ENCODE results near the gene ZNF524. TPM values are rescaled to one million over a fixed set of nuclear protein-coding genes. Genes with fewer than 3 reads are reported as not detected.

Gene ZNF524
- total RNA-seq, 1 donor from 2014 or later = 6.3 TPM

DNA sequence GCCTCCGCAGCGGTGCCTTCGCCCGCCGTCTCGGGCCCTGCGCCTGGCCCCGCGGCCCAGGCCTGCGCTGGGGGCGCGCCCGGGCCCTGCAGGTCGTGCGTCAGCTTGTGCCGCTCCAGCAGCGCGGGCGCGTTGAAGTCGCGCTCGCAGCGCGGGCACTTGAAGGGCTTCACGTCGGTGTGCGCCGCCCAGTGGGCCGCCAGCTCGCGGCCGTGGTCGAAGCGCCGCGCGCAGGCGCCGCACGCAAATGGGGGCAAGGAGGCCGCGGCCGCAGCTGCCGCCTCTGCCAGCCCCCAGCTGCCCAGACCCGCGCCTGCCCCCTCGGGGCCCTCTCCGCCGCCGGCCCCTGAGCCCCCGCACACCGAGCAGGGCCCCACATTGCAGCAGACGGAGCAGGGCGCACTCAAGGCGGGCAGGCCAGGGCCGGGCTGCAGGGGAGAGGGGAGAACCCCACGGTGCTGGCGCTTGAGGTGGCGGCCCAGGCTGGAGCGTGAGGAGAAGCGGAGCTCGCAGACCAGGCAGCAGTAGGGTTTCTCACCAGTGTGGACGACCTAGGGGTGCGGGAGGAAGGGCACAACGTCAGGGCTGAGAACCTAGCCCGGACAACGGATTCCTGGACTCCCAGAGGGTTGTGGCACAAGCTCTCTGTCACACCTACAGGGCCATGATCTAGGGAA, 6.9 kb upstream of the ZNF524 start:
- DNase-seq (ENCODE audit: low read depth) = no peak
- no peaks in the 10 kb centered on the region for H3K4me1 ChIP-seq (ENCODE audit: insufficient read depth, low read length)
- H3K9me3 ChIP-seq (ENCODE audit: insufficient read depth, low read depth, low read length) = no peaks in the 10 kb centered on the region
- no peak overlapping the region for H3K9ac ChIP-seq (ENCODE audit: low read length)
- no peak overlapping the region for H3K4me3 ChIP-seq (ENCODE audit: insufficient read depth, low read depth, low read length)
- peaks cover 23% of the 10 kb centered on the region for H3K36me3 Mint-ChIP-seq (ENCODE audit: low read depth, unreplicated experiment)
- FAIRE-seq = no peak
- H3K4me2 ChIP-seq (ENCODE audit: low read length) = no peak overlapping the region
- H3K4me1 Mint-ChIP-seq (ENCODE audit: low read depth, unreplicated experiment) = no peaks in the 10 kb centered on the region
- no peaks in the 10 kb centered on the region for H3K27me3 Mint-ChIP-seq (ENCODE audit: low read depth, unreplicated experiment)
- H3K9me3 Mint-ChIP-seq (ENCODE audit: unreplicated experiment) = peaks cover 3% of the 10 kb centered on the region
- H3K27ac ChIP-seq (ENCODE audit: low read depth, low read length) = no peak overlapping the region
- H2AFZ ChIP-seq (ENCODE audit: low read depth, low read length) = no peak overlapping the region
- H3K27ac Mint-ChIP-seq (ENCODE audit: unreplicated experiment) = no peak overlapping the region
- no peak overlapping the region for H3K4me3 Mint-ChIP-seq (ENCODE audit: unreplicated experiment)
- H4K20me1 ChIP-seq (ENCODE audit: insufficient read depth, low read length) = no peaks in the 10 kb centered on the region
- peaks cover 4% of the 10 kb centered on the region for H3K79me2 ChIP-seq (ENCODE audit: insufficient read depth, low read length)
- H3K27me3 ChIP-seq (ENCODE audit: insufficient read depth, low read length) = no peaks in the 10 kb centered on the region
- TF ChIP-seq, protein P1, sequence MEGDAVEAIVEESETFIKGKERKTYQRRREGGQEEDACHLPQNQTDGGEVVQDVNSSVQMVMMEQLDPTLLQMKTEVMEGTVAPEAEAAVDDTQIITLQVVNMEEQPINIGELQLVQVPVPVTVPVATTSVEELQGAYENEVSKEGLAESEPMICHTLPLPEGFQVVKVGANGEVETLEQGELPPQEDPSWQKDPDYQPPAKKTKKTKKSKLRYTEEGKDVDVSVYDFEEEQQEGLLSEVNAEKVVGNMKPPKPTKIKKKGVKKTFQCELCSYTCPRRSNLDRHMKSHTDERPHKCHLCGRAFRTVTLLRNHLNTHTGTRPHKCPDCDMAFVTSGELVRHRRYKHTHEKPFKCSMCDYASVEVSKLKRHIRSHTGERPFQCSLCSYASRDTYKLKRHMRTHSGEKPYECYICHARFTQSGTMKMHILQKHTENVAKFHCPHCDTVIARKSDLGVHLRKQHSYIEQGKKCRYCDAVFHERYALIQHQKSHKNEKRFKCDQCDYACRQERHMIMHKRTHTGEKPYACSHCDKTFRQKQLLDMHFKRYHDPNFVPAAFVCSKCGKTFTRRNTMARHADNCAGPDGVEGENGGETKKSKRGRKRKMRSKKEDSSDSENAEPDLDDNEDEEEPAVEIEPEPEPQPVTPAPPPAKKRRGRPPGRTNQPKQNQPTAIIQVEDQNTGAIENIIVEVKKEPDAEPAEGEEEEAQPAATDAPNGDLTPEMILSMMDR (IDR thresholded peaks at IDR 0.05; ENCODE audit: insufficient read depth, low read depth, low read length) = no peak
- TF ChIP-seq EZH2 (IDR thresholded peaks at IDR 0.05; ENCODE audit: insufficient read depth, low read length) = no peak
- peaks cover 19% of the 10 kb centered on the region for H3K36me3 ChIP-seq (ENCODE audit: insufficient read depth, low read length)

DNA sequence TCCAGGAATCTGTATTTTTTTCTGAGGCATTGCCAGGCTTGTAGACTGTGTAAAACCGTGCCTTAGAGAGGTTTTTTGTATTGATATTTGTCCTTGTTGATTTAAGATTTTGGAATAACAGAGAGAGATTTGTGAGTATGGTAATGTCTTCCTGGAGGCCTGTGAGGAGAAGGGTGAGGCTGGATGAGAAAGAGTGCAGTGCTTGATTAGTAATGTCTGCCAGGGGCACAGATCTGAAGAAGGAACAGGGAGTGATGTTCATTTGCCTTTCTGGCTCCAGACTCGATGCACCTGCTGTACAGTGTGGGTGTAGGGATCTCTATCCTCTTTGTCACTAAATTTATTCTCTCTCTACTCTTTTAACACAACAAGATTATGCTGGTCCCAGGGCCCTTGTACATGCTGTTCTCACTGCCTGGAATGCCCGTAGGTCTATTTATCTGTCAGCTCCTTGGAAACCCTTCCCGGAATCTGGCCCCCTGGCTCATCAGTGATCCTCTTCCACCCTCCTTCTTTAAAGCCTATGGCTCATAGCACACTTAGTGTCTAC, 5.0 kb upstream of the ZNF524 start:
- Histone ChIP-seq H3K9ac (ENCODE audit: low read length) (no peak overlapping the region), H3K79me2 (ENCODE audit: insufficient read depth, low read length) (peaks cover 6% of the 10 kb centered on the region), H3K27ac (ENCODE audit: low read depth, low read length) (no peak overlapping the region), H3K36me3 (ENCODE audit: insufficient read depth, low read length) (peaks cover 19% of the 10 kb centered on the region), H2AFZ (ENCODE audit: low read depth, low read length) (no peak overlapping the region), H4K20me1 (ENCODE audit: insufficient read depth, low read length) (no peaks in the 10 kb centered on the region), H3K4me2 (ENCODE audit: low read length) (no peak overlapping the region), H3K4me3 (ENCODE audit: insufficient read depth, low read depth, low read length) (no peak overlapping the region), H3K27me3 (ENCODE audit: insufficient read depth, low read length) (no peaks in the 10 kb centered on the region), H3K4me1 (ENCODE audit: insufficient read depth, low read length) (no peaks in the 10 kb centered on the region), H3K9me3 (ENCODE audit: insufficient read depth, low read depth, low read length) (no peaks in the 10 kb centered on the region)
- Mint-ChIP-seq H3K9me3 (ENCODE audit: unreplicated experiment) (peaks cover 6% of the 10 kb centered on the region), H3K27ac (ENCODE audit: unreplicated experiment) (no peak overlapping the region), H3K36me3 (ENCODE audit: low read depth, unreplicated experiment) (peaks cover 23% of the 10 kb centered on the region), H3K4me3 (ENCODE audit: unreplicated experiment) (peak overlapping the region; percentile 3), H3K4me1 (ENCODE audit: low read depth, unreplicated experiment) (peaks cover 4% of the 10 kb centered on the region), H3K27me3 (ENCODE audit: low read depth, unreplicated experiment) (no peaks in the 10 kb centered on the region)
- DNase-seq (ENCODE audit: low read depth) (no peak), FAIRE-seq (no peak)
- no peak for TF ChIP-seq EZH2 (IDR thresholded peaks at IDR 0.05; ENCODE audit: insufficient read depth, low read length)
- TF ChIP-seq, protein P1 (IDR thresholded peaks at IDR 0.05; ENCODE audit: insufficient read depth, low read depth, low read length) = no peak

DNA sequence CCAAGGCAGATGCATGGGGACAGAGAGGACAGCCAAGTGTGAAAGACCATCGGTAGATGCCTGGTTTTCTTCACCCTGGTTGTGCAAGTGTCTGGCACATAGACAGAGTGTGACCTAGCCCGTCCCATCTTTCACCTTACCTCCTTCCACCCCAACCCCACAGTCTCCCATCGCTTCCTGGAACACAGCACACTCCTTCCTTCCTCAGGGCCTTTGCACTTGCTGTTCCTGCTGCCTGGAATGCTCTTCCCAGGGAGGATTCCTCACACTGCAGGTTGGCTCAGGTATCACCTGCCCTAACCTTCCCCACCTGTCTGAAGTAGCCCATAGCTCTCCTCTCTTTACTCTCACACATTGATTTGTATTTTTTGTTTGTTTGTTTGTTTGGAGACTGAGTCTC, 3.8 kb upstream of the ZNF524 start:
- H3K27me3 ChIP-seq (ENCODE audit: insufficient read depth, low read length) = no peaks in the 10 kb centered on the region
- Mint-ChIP-seq H3K4me1 (ENCODE audit: low read depth, unreplicated experiment) (peaks cover 4% of the 10 kb centered on the region), H3K27me3 (ENCODE audit: low read depth, unreplicated experiment) (no peaks in the 10 kb centered on the region), H3K27ac (ENCODE audit: unreplicated experiment) (no peak overlapping the region), H3K4me3 (ENCODE audit: unreplicated experiment) (no peak overlapping the region), H3K36me3 (ENCODE audit: low read depth, unreplicated experiment) (peaks cover 23% of the 10 kb centered on the region), H3K9me3 (ENCODE audit: unreplicated experiment) (peaks cover 6% of the 10 kb centered on the region)
- H3K4me3 ChIP-seq (ENCODE audit: insufficient read depth, low read depth, low read length) = no peak overlapping the region
- H3K4me1 ChIP-seq (ENCODE audit: insufficient read depth, low read length) = no peaks in the 10 kb centered on the region
- no peak overlapping the region for H3K27ac ChIP-seq (ENCODE audit: low read depth, low read length)
- no peaks in the 10 kb centered on the region for H3K9me3 ChIP-seq (ENCODE audit: insufficient read depth, low read depth, low read length)
- peaks cover 11% of the 10 kb centered on the region for H3K79me2 ChIP-seq (ENCODE audit: insufficient read depth, low read length)
- H3K4me2 ChIP-seq (ENCODE audit: low read length) = no peak overlapping the region
- H3K36me3 ChIP-seq (ENCODE audit: insufficient read depth, low read length) = peaks cover 19% of the 10 kb centered on the region
- no peak overlapping the region for H2AFZ ChIP-seq (ENCODE audit: low read depth, low read length)
- no peak overlapping the region for H3K9ac ChIP-seq (ENCODE audit: low read length)
- FAIRE-seq = no peak
- no peaks in the 10 kb centered on the region for H4K20me1 ChIP-seq (ENCODE audit: insufficient read depth, low read length)
- DNase-seq (ENCODE audit: low read depth) = no peak
- TF ChIP-seq, protein P1 (IDR thresholded peaks at IDR 0.05; ENCODE audit: insufficient read depth, low read depth, low read length) = no peak
- TF ChIP-seq EZH2 (IDR thresholded peaks at IDR 0.05; ENCODE audit: insufficient read depth, low read length) = no peak
